ENCODE results near the gene UCP2.

Gene UCP2

DNA sequence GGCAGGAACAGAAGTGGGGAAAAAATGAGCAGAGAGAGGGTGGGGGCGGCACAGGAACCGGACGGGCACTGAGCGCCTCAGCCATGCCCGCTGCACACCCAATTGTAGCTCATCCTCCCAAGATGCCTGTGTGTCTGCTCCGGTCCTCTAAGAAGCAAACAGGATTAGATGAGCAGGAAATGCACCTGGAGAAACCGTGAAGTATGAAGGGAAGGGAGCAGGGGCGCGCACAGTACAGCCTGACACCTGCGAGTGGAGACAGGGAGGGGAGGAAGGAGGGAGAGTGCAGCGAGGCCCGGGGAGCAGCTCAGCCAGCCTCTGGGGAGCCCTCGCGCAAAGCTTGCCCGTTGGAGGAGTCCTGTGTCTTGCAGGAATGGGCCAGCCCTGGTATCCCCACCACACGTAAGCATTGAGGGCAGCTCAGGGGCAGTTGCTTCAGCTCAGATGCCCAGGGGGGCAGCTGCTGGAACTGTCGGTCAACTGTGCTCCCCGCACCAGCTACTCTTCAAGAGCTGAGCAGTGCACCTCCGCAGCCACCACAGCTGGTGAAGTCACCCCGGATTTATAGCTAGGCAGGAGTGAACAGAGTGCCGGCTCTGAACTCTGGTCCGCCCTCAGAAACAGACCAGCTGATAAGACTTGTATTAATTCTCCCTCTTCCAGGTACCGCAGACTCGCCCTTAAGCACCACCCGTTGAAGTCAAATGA is 24.8 kb downstream of the UCP2 start:
- no peak overlapping the region for H3K4me3 ChIP-seq (ENCODE audit: low read depth, low read length)
- TF ChIP-seq, protein P1, sequence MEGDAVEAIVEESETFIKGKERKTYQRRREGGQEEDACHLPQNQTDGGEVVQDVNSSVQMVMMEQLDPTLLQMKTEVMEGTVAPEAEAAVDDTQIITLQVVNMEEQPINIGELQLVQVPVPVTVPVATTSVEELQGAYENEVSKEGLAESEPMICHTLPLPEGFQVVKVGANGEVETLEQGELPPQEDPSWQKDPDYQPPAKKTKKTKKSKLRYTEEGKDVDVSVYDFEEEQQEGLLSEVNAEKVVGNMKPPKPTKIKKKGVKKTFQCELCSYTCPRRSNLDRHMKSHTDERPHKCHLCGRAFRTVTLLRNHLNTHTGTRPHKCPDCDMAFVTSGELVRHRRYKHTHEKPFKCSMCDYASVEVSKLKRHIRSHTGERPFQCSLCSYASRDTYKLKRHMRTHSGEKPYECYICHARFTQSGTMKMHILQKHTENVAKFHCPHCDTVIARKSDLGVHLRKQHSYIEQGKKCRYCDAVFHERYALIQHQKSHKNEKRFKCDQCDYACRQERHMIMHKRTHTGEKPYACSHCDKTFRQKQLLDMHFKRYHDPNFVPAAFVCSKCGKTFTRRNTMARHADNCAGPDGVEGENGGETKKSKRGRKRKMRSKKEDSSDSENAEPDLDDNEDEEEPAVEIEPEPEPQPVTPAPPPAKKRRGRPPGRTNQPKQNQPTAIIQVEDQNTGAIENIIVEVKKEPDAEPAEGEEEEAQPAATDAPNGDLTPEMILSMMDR (IDR thresholded peaks at IDR 0.05; ENCODE audit: borderline replicate concordance, insufficient read depth, low read depth, low read length) = no peak

DNA sequence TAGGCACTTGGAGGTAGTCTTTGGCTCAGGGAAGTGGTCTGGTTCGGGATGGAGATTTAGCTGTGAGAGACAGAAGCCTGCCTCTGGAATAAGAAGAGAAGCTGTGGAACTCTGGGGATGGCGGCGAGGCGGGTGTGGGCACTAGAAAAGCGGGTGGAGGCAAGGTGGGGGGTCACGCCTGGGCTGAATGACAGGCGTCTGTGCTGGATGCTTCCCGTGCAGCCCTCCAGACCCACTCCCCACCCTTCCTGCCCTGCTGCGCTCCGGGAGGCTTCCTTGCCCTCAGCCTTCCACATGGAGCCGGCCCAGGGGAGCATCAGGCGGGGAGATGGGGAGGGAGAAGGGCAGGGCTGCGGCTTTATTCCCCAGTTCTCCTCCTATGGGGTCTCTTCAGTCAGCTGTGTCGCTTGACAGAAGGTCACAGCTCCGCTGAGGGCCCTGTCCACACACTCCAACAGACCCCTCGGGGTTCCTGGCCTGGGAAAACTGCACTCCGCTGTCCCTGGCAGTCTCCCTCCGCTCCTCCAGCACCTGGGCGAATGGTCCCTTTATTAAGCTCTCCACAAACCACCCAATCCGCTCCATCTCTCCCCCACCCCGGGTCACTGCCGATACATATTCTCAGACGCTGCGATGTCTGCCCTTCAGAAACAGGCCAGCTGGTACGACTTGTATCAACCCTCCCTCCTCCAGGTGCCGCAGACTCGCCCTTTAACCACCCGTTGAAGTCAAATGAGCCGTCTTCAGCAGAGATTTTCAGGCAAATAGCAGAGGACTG is 25.6 kb downstream of the UCP2 start:
- TF ChIP-seq, protein P1 (IDR thresholded peaks at IDR 0.05; ENCODE audit: borderline replicate concordance, insufficient read depth, low read depth, low read length) = no peak
- H3K4me3 ChIP-seq (ENCODE audit: low read depth, low read length) = no peak overlapping the region

GRCh38 chr11:73951797-73952196 is 30.8 kb downstream of the UCP2 start:
- H3K4me3 ChIP-seq (ENCODE audit: low read depth, low read length) = no peak overlapping the region
- TF ChIP-seq, protein P1 (IDR thresholded peaks at IDR 0.05; ENCODE audit: borderline replicate concordance, insufficient read depth, low read depth, low read length) = no peak

DNA sequence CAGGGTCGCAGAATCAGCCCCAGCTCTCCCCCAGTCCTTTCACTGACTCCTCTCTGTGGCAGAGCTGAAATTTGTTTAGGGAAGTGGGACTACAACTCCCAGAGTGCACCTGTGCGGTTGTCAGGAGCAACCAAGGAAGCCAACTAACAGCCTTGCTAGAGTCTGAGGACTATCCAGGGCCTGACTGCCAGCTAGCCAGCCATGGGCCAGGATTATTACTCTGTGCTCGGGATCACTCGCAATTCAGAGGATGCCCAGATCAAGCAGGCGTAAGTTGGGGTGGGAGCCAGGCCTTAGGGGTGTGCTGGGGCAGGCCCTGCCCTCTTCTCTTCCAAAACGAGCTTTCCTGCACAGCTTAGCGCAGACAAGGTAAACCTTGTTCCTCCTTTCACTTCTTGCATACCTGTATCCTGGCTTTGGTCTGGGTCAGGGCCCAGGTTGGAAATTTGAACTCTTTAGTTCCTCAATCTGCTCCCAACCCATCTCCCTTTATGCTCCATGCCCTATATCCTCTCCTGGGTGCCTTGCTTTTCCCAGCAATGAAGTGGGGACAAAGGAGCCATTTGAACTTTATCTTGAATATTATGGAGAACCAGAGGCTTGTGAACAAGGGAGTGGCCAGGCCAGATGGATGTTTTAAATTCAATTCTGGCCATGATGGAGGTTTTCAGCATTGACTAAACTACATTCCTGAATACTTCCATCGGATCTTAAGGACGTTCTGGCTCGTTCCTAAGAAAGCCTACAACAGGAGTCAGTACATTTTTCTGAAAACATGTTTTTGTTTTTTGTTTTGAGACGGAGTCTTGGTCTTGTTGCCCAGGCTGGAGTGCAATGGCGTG is 31.6 kb downstream of the UCP2 start, which contains the start of gene DNAJB13:
Gene DNAJB13, plus strand, starts transcription at position 158 of the 842 bp plus-strand sequence. Its CDS starts 44 bp downstream, at position 202.
- no peak within 1 kb of the TSS for H3K4me3 ChIP-seq (ENCODE audit: low read depth, low read length)

GRCh38 chr11:73949912-73950311 is 32.7 kb downstream of the UCP2 start:
- TF ChIP-seq, protein P1 (IDR thresholded peaks at IDR 0.05; ENCODE audit: borderline replicate concordance, insufficient read depth, low read depth, low read length) = no peak
- H3K4me3 ChIP-seq (ENCODE audit: low read depth, low read length) = no peak overlapping the region

More for the DNA sequence above, 31.6 kb downstream of the UCP2 start, which contains the start of gene DNAJB13:
- TF ChIP-seq, protein P1 (IDR thresholded peaks at IDR 0.05; ENCODE audit: borderline replicate concordance, insufficient read depth, low read depth, low read length) = no peak

- TF ChIP-seq, protein P1 (IDR thresholded peaks at IDR 0.05; ENCODE audit: borderline replicate concordance, insufficient read depth, low read depth, low read length) = no peak
- H3K4me3 ChIP-seq (ENCODE audit: low read depth, low read length) = no peak overlapping the region
These were observed 33.4 kb downstream of the UCP2 start for GRCh38 chr11:73949246-73949645.
